BE2C (cell line): ENCODE measurements around the gene SESN2.
"Not testable (repeated sequence)": the region's sequence is repeated elsewhere in the genome, so short reads cannot be mapped to it uniquely, and the experiment has no call there.

Experiments
- DNase-seq: peaks from one replicate; pipeline ENCODE4 v3.0.0-alpha.2; 2020
- H3K27me3 ChIP-seq: fragments of 250-450 bp; sonication (Bioruptor Pico); 2 replicates; pipeline ENCODE4 v1.5.1; 2020; ENCODE audit warnings: mild to moderate bottlenecking
- H3K36me3 ChIP-seq: fragments of 250-450 bp; sonication (Bioruptor Pico); 2 replicates; pipeline ENCODE4 v1.5.1; 2020; ENCODE audit warnings: mild to moderate bottlenecking
- H3K4me1 ChIP-seq: fragments of 250-450 bp; sonication (Bioruptor Pico); 2 replicates; pipeline ENCODE4 v1.5.1; 2020
- H3K4me3 ChIP-seq: 2 replicates; pipeline ENCODE4 v1.5.1; 2011; ENCODE audit warnings: low read depth, low read length
- H3K9me3 ChIP-seq: fragments of 250-450 bp; sonication (Bioruptor Pico); 2 replicates; pipeline ENCODE4 v1.5.1; 2020
- TF ChIP-seq, protein P1 (sequence below): IDR thresholded peaks from 2 replicates; pipeline ENCODE4 v1.5.1; 2012; ENCODE audit warnings: mild to moderate bottlenecking, low read depth, low read length

Gene SESN2

DNA sequence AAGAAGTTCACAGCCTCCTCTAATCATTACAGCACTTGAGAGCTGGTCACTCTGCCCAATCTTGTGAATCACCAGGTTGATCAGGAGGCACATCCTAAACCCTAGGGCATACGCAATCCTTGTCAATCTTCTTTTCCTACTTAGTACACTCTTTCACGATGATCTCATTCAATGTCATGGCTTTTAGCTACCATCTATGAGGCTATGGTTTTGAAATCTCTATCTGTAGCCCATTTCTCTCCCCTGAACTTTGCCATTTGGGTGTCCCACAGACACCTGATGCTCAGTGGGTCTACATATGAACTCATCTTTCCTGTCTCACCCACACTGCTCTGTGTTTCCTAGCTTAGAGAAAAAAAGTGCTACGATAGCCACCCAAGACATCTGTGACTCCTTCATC lies 67.7 kb downstream of the SESN2 start:
- no peak for DNase-seq
- TF ChIP-seq, protein P1, sequence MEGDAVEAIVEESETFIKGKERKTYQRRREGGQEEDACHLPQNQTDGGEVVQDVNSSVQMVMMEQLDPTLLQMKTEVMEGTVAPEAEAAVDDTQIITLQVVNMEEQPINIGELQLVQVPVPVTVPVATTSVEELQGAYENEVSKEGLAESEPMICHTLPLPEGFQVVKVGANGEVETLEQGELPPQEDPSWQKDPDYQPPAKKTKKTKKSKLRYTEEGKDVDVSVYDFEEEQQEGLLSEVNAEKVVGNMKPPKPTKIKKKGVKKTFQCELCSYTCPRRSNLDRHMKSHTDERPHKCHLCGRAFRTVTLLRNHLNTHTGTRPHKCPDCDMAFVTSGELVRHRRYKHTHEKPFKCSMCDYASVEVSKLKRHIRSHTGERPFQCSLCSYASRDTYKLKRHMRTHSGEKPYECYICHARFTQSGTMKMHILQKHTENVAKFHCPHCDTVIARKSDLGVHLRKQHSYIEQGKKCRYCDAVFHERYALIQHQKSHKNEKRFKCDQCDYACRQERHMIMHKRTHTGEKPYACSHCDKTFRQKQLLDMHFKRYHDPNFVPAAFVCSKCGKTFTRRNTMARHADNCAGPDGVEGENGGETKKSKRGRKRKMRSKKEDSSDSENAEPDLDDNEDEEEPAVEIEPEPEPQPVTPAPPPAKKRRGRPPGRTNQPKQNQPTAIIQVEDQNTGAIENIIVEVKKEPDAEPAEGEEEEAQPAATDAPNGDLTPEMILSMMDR: no peak
- H3K36me3 ChIP-seq: no peaks in the 10 kb centered on the region
- no peaks in the 10 kb centered on the region for H3K27me3 ChIP-seq
- H3K9me3 ChIP-seq: no peaks in the 10 kb centered on the region
- H3K4me1 ChIP-seq: no peaks in the 10 kb centered on the region
- H3K4me3 ChIP-seq: no peak overlapping the region

DNA sequence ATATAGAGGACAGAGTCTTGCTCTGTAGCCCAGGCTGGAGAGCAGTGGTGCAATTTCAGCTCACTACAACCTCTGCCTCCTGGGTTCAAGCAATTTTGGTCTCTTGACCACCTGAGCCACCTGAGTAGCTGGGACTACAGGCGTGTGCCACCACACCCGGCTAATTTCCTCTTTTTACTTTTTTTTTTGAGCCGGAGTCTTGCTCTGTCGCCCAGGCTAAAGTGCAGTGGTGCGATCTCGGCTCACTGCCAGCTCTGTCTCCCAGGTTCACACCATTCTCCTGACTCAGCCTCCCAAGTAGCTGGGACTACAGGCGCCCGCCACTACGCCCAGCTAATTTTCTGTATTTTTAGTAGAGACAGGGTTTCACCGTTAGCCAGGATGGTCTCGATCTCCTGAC lies 68.1 kb downstream of the SESN2 start:
- H3K9me3 ChIP-seq, H3K27me3 ChIP-seq, H3K4me1 ChIP-seq, H3K36me3 ChIP-seq, DNase-seq, H3K4me3 ChIP-seq: not testable (repeated sequence)

DNA sequence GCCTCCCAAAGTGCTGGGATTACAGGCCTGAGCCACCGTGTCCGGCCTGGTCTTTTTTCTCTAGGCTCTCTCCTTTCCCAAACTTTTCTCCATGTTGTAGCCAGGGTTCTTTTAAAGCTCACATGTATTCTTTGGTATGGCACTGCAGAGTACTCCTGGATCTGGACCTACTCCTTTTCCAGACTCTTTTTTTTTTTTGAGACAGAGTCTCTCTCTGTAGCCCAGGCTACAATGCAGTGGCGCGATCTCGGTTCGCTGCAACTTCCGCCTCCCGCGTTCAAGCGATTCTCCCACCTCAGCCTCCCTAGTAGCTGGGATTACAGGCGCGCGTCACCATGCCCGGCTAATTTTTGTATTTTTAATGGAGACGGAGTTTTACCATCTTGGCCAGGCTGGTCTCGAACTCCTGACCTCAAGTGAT lies 68.9 kb downstream of the SESN2 start:
- Histone ChIP-seq H3K9me3 (no peaks in the 10 kb centered on the region), H3K27me3 (no peaks in the 10 kb centered on the region), H3K4me1 (no peaks in the 10 kb centered on the region), H3K36me3 (no peaks in the 10 kb centered on the region), H3K4me3 (peak overlapping the region; percentile 71)
- DNase-seq: no peak
- TF ChIP-seq, protein P1: no peak

DNA sequence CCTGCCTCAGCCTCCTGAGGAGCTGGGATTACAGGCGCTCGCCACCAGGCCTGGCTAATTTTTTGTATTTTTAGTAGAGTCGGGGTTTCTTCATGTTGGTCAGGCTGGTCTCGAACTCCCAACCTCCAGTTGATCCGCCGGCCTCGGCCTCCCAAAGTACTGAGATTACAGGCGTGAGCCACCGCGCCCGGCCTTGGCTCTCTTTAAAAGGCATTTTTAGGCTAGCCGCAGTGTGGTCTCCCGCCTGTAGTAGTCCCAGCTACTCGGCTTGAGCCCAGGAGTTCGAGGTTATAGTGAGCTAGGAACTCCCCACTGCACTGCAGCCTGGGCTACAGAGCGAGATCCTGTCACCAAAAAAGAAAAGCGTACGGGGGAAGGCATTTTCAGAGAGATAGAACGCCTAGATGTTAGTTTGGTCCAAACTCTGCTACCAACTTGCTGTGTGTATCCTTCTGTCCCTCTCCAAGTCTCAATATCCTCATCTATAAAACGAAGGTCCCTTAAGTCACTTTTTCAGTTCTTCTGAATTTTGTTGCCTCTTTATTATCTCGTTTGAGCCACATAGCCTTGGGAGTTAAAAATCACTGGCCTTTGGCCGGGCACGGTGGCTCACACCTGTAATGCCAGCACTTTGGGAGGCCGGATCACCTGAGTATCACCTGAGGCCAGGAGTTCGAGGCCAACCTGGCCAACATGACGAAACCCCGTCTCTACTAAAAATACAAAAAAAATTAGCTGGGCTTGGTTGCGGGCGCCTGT lies 70.3 kb downstream of the SESN2 start:
- peak; percentile 6 for DNase-seq
- Histone ChIP-seq H3K36me3 (no peaks in the 10 kb centered on the region), H3K4me3 (peak overlapping the region; percentile 71), H3K4me1 (no peaks in the 10 kb centered on the region), H3K27me3 (no peaks in the 10 kb centered on the region), H3K9me3 (no peaks in the 10 kb centered on the region)
- TF ChIP-seq, protein P1: no peak
